ENCODE results near the gene C1RL.

GRCh38 chr12:7110661-7111060 is 1.6 kb upstream of the C1RL start:
- TF ChIP-seq CTCF (IDR thresholded peaks at IDR 0.05) = no peak
- TF ChIP-seq POLR2A (IDR thresholded peaks at IDR 0.05; ENCODE audit: low read length) = no peak
- TF ChIP-seq RCOR1 (IDR thresholded peaks at IDR 0.05; ENCODE audit: low read depth, low read length) = no peak
- TF ChIP-seq JUN (IDR thresholded peaks at IDR 0.05) = no peak
- no peak for TF ChIP-seq JUNB (IDR thresholded peaks at IDR 0.05)
- no peak for TF ChIP-seq MAZ (IDR thresholded peaks at IDR 0.05; ENCODE audit: borderline replicate concordance, low read depth, low read length)
- TF ChIP-seq REST (IDR thresholded peaks at IDR 0.05) = no peak
- no peak for TF ChIP-seq ELK1 (IDR thresholded peaks at IDR 0.05; ENCODE audit: low read depth, low read length)
- TF ChIP-seq MAX (IDR thresholded peaks at IDR 0.05) = no peak
- no peak for TF ChIP-seq NFE2L2 (conservative IDR thresholded peaks at IDR 0.05; ENCODE audit: low read length)
